Caco-2 (cell line): Measurements from ENCODE around the gene CLIP1. TPM values are rescaled to one million over a fixed set of nuclear protein-coding genes. Genes with fewer than 3 reads are reported as not detected.
"Not testable (repeated sequence)": the region's sequence is repeated elsewhere in the genome, so short reads cannot be mapped to it uniquely, and the experiment has no call there.

Experiments
- BruUV-seq: library from RNA; stranded (reverse); fragments of 400-500 nt; replicated peaks from 2 replicates; lab custom pipeline; 2021; lab: Mats Ljungman, UMichigan
- CTCF ChIA-PET: fragments of 300-600 bp; sonication (Branson Sonifier 250); formaldehyde crosslinking; loops from one replicate; lab custom pipeline; 2022; ENCODE audit warnings: antibody characterized with exemption; lab: Charles Lee
- POLR2A ChIA-PET: fragments of 300-600 bp; sonication (Branson Sonifier 250); formaldehyde crosslinking; loops from one replicate; lab custom pipeline; 2022; ENCODE audit warnings: antibody characterized with exemption; lab: Charles Lee
- DNase-seq, 2 experiments: peaks; one replicate each; pipeline versions ENCODE4 v3.0.0 to v3.0.0-alpha.2; 2020 to 2022
- H3K27me3 ChIP-seq: replicated peaks from 2 replicates; pipeline ENCODE4 v1.6.0; 2011; ENCODE audit warnings: low read length; ENCODE audit not compliant: control insufficient read depth, insufficient read depth
- H3K36me3 ChIP-seq: 2 replicates; pipeline ENCODE4 v1.5.1; 2011; ENCODE audit warnings: low read length; ENCODE audit not compliant: control insufficient read depth, insufficient read depth
- H3K4me1 ChIP-seq: fragments of 250-450 bp; sonication (Bioruptor Pico); 2 replicates; pipeline ENCODE4 v1.5.1; 2020; ENCODE audit warnings: mild to moderate bottlenecking
- H3K4me3 ChIP-seq: 2 replicates; pipeline ENCODE4 v1.5.1; 2011; ENCODE audit warnings: low read depth, mild to moderate bottlenecking, control low read depth, low read length
- H3K9me3 ChIP-seq: fragments of 250-450 bp; sonication (Bioruptor Pico); 2 replicates; pipeline ENCODE4 v1.5.1; 2020; ENCODE audit warnings: mild to moderate bottlenecking, moderate library complexity
- H3K27ac Mint-ChIP-seq: one replicate; pipeline ENCODE4 v1.8.0; 2022; ENCODE audit warnings: mixed read lengths; ENCODE audit not compliant: unreplicated experiment
- H3K27me3 Mint-ChIP-seq: one replicate; pipeline ENCODE4 v1.8.0; 2022; ENCODE audit warnings: mixed read lengths; ENCODE audit not compliant: insufficient read depth, unreplicated experiment
- H3K36me3 Mint-ChIP-seq: one replicate; pipeline ENCODE4 v1.8.0; 2022; ENCODE audit warnings: mild to moderate bottlenecking, mixed read lengths; ENCODE audit not compliant: insufficient read depth, unreplicated experiment
- H3K4me1 Mint-ChIP-seq: one replicate; pipeline ENCODE4 v1.8.0; 2022; ENCODE audit warnings: low read depth, mixed read lengths; ENCODE audit not compliant: unreplicated experiment
- H3K4me3 Mint-ChIP-seq: one replicate; pipeline ENCODE4 v1.8.0; 2022; ENCODE audit warnings: mild to moderate bottlenecking, moderate library complexity, mixed read lengths; ENCODE audit not compliant: unreplicated experiment
- H3K9me3 Mint-ChIP-seq: one replicate; pipeline ENCODE4 v1.8.0; 2022; ENCODE audit warnings: mixed read lengths; ENCODE audit not compliant: unreplicated experiment
- CTCF ChIP-seq, 2 experiments: fragments of 200-600 bp in 1 of 2; IDR thresholded peaks; 1 replicate in 1 of 2; 2 replicates in 1 of 2; pipeline versions ENCODE4 v1.5.1 to v1.8.0; 2011 to 2022; ENCODE audit warnings: antibody characterized with exemption in 1 of 2, control low read depth in 1 of 2, inconsistent platforms in 1 of 2, low read depth in 1 of 2, low read length in 1 of 2, mild to moderate bottlenecking in 1 of 2, moderate library complexity in 1 of 2; ENCODE audit not compliant: insufficient read depth in 1 of 2, severe bottlenecking in 1 of 2, unreplicated experiment in 1 of 2
- intact Hi-C: fragments of 100-400 bp; cut with micrococcal nuclease; formaldehyde crosslinking; loops from one replicate; pipeline ENCODE4 v1.10.0; 2022; ENCODE audit not compliant: unreplicated experiment
- total RNA-seq: library from RNA; stranded (reverse); gene quantifications from 2 replicates; pipeline ENCODE4 v1.2.3, GENCODE V29; 2022

Gene CLIP1
- total RNA-seq, 1 experiment from 2014 or later, result 85.0 TPM

GRCh38 chr12:122366685-122367475 lies 55.6 kb downstream of the CLIP1 start:
- ChIA-PET POLR2A (no interaction called here), CTCF (interaction anchor here (0.5 to 0.6 kb wide), 2 partner anchors 18 to 39 kb away, joined by 3 read pairs; no protein-coding TSS in a partner anchor)
- intact Hi-C loops, result loop anchor here (2.0 kb wide), 1 partner anchor 28 kb away; no protein-coding TSS in a partner anchor
- H3K27me3 Mint-ChIP-seq, result no peaks in the 10 kb centered on the region
- H3K4me1 Mint-ChIP-seq, result peaks cover 16% of the 10 kb centered on the region
- no TSS peak for BruUV-seq
- peak; percentile 64 to 68 for DNase-seq
- peak overlapping the region; percentile 98 for H3K27ac Mint-ChIP-seq
- H3K9me3 Mint-ChIP-seq, result no peaks in the 10 kb centered on the region
- no peaks in the 10 kb centered on the region for H3K9me3 ChIP-seq
- H3K4me3 Mint-ChIP-seq, result peak overlapping the region; percentile 37
- H3K4me1 ChIP-seq, result peaks cover 30% of the 10 kb centered on the region
- H3K27me3 ChIP-seq, result no peaks in the 10 kb centered on the region
- no peaks in the 10 kb centered on the region for H3K36me3 ChIP-seq
- no peak overlapping the region for H3K4me3 ChIP-seq
- TF ChIP-seq CTCF (IDR thresholded peaks at IDR 0.05; ENCODE audit: insufficient read depth in 1 of 2, low read depth in 1 of 2, low read length in 1 of 2, severe bottlenecking in 1 of 2, unreplicated experiment in 1 of 2), result no peak
- H3K36me3 Mint-ChIP-seq, result peaks cover 64% of the 10 kb centered on the region

- H3K36me3 ChIP-seq, H3K9me3 ChIP-seq, BruUV-seq, CTCF ChIA-PET, H3K27me3 ChIP-seq, POLR2A ChIA-PET, H3K4me3 Mint-ChIP-seq, H3K27me3 Mint-ChIP-seq, H3K4me3 ChIP-seq, intact Hi-C loops, DNase-seq, H3K9me3 Mint-ChIP-seq: not testable (repeated sequence)
- peak overlapping the region; percentile 48 for H3K27ac Mint-ChIP-seq
- peaks cover 16% of the 10 kb centered on the region for H3K4me1 Mint-ChIP-seq
- peaks cover 30% of the 10 kb centered on the region for H3K4me1 ChIP-seq
- H3K36me3 Mint-ChIP-seq, result peaks cover 69% of the 10 kb centered on the region
Observed at GRCh38 chr12:122365226-122365625, 57.2 kb downstream of the CLIP1 start.

- DNase-seq, result no peak
- H3K36me3 ChIP-seq, result no peaks in the 10 kb centered on the region
- no peaks in the 10 kb centered on the region for H3K9me3 ChIP-seq
- no TSS peak for BruUV-seq
- no peak overlapping the region for H3K4me3 Mint-ChIP-seq
- ChIA-PET POLR2A (no interaction called here), CTCF (no interaction called here)
- H3K27me3 Mint-ChIP-seq, result no peaks in the 10 kb centered on the region
- no peak for TF ChIP-seq CTCF (IDR thresholded peaks at IDR 0.05; ENCODE audit: insufficient read depth in 1 of 2, low read depth in 1 of 2, low read length in 1 of 2, severe bottlenecking in 1 of 2, unreplicated experiment in 1 of 2)
- H3K36me3 Mint-ChIP-seq, result peaks cover 77% of the 10 kb centered on the region
- no peak overlapping the region for H3K27ac Mint-ChIP-seq
- peaks cover 21% of the 10 kb centered on the region for H3K4me1 ChIP-seq
- peaks cover 8% of the 10 kb centered on the region for H3K4me1 Mint-ChIP-seq
- H3K4me3 ChIP-seq, result no peak overlapping the region
- no peaks in the 10 kb centered on the region for H3K9me3 Mint-ChIP-seq
- H3K27me3 ChIP-seq, result no peaks in the 10 kb centered on the region
- intact Hi-C loops, result no loop called here
Observed at GRCh38 chr12:122363782-122364181, 58.7 kb downstream of the CLIP1 start.
